Measurements from ENCODE around the gene MAN2C1.
"Not testable (repeated sequence)": the region's sequence is repeated elsewhere in the genome, so short reads cannot be mapped to it uniquely, and the experiment has no call there.

MAN2C1 gene

GRCh38 chr15:75342221-75342620 is 26.2 kb downstream of the MAN2C1 start:
- DNase-seq: no peak

- no peak for DNase-seq
These were observed 28.7 kb downstream of the MAN2C1 start for GRCh38 chr15:75339531-75340240.

- DNase-seq: no peak
These were observed 29.7 kb downstream of the MAN2C1 start for GRCh38 chr15:75338661-75339240.

GRCh38 chr15:75335705-75336355 is 32.6 kb downstream of the MAN2C1 start, which contains the start of gene COMMD4:
Gene COMMD4, plus strand, starts transcription at chr15:75336063. Its CDS starts 27 bp downstream, at chr15:75336090.
- peak; percentile 67 for DNase-seq

- no peak for DNase-seq
These were observed 33.1 kb downstream of the MAN2C1 start for GRCh38 chr15:75335313-75335704.

- not testable (repeated sequence) for DNase-seq
These were observed 34.6 kb downstream of the MAN2C1 start for GRCh38 chr15:75333654-75334419.

- DNase-seq: not testable (repeated sequence)
These were observed 36.3 kb downstream of the MAN2C1 start for GRCh38 chr15:75332093-75332492.

GRCh38 chr15:75329571-75329970 is 38.8 kb downstream of the MAN2C1 start:
- no peak for DNase-seq

GRCh38 chr15:75328493-75329314 is 39.7 kb downstream of the MAN2C1 start:
- no peak for DNase-seq

- DNase-seq: no peak
These were observed 40.9 kb downstream of the MAN2C1 start for GRCh38 chr15:75327491-75327890.

GRCh38 chr15:75327005-75327404 is 41.4 kb downstream of the MAN2C1 start:
- no peak for DNase-seq

- DNase-seq: no peak
These were observed 42.5 kb downstream of the MAN2C1 start for GRCh38 chr15:75325922-75326321.

- DNase-seq: no peak
These were observed 46.7 kb downstream of the MAN2C1 start for GRCh38 chr15:75321711-75322110.

- not testable (repeated sequence) for DNase-seq
These were observed 49.0 kb downstream of the MAN2C1 start for GRCh38 chr15:75319231-75319897.

GRCh38 chr15:75314552-75315290 is 53.7 kb downstream of the MAN2C1 start:
- no peak for DNase-seq

GRCh38 chr15:75313116-75313845 is 55.1 kb downstream of the MAN2C1 start:
- no peak for DNase-seq

- not testable (repeated sequence) for DNase-seq
These were observed 55.9 kb downstream of the MAN2C1 start for GRCh38 chr15:75312548-75312947.

- DNase-seq: no peak
These were observed 58.7 kb downstream of the MAN2C1 start for GRCh38 chr15:75309711-75310110.

GRCh38 chr15:75307778-75308390 is 60.5 kb downstream of the MAN2C1 start:
- peak; percentile 12 for DNase-seq

- DNase-seq: no peak
These were observed 62.2 kb downstream of the MAN2C1 start for GRCh38 chr15:75306188-75306587.
